ENCODE results near the gene RNU5D-1.
"Not testable (repeated sequence)": the region's sequence is repeated elsewhere in the genome, so short reads cannot be mapped to it uniquely, and the experiment has no call there.

The RNU5D-1 gene

DNA sequence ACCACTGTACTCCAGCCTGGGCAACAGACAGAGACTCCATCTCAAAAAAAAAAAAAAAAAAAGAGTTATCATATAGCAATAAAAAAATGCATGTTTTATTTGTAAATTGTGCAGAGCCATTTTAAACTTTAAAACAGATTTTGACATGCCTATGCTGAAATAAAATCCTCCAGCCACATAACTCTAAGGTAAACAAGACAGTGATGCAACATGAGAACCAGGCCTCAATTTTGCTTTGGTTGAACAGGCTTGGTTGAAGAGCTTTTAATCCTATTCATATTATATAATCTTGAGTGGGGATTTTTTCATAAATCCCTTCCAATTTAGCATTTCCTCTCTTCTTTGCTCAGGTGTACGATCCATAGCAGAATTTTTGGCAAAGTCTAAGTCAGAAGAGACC is 30.4 kb downstream of the RNU5D-1 start:
- no peak overlapping the region for H3K4me3 ChIP-seq (ENCODE audit: control insufficient read depth, low read depth, low read length)
- DNase-seq (ENCODE audit: low read depth) = no peak
- TF ChIP-seq, protein P1, sequence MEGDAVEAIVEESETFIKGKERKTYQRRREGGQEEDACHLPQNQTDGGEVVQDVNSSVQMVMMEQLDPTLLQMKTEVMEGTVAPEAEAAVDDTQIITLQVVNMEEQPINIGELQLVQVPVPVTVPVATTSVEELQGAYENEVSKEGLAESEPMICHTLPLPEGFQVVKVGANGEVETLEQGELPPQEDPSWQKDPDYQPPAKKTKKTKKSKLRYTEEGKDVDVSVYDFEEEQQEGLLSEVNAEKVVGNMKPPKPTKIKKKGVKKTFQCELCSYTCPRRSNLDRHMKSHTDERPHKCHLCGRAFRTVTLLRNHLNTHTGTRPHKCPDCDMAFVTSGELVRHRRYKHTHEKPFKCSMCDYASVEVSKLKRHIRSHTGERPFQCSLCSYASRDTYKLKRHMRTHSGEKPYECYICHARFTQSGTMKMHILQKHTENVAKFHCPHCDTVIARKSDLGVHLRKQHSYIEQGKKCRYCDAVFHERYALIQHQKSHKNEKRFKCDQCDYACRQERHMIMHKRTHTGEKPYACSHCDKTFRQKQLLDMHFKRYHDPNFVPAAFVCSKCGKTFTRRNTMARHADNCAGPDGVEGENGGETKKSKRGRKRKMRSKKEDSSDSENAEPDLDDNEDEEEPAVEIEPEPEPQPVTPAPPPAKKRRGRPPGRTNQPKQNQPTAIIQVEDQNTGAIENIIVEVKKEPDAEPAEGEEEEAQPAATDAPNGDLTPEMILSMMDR (IDR thresholded peaks at IDR 0.05; ENCODE audit: control insufficient read depth, insufficient read depth, low read depth, low read length, missing control alignments) = no peak

DNA sequence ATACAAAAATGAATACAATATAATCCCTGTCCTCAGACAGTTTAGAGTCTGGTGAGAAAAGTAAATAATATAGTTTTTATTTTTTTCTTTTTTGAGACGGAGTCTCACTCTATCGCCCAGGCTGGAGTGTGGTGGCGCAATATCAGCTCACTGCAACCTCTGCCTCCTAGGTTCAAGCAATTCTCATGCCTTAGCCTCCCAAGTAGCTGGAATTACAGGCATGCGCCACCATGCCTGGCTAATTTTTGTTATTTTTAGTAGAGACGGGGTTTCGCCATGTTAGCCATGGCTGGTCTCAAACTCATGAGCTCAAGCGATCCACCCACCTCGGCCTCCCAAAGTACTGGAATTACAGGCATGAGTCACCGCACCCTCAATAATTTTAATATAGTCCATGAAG is 31.6 kb downstream of the RNU5D-1 start:
- DNase-seq (ENCODE audit: low read depth) = not testable (repeated sequence)

DNA sequence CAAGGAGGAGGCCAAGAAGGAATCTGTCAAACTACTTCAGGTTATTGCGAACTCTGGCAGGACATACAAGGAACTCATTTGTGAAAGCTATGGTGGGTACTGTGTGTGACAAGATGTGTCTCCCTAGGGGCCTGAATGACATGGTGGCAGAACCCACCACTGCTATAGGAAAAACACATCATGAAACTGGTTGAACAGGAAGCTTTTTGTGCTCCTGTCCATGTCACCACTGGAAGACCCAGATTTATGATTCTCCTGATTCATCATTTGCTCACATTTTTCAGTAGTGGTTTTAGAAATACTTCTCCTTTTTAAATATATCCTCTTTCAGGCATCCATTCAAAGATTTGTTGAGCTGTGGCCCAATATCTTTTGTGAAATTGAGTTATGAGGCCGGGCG is 32.8 kb downstream of the RNU5D-1 start:
- DNase-seq (ENCODE audit: low read depth) = no peak
- no peak overlapping the region for H3K4me3 ChIP-seq (ENCODE audit: control insufficient read depth, low read depth, low read length)

More for the DNA sequence above, 31.6 kb downstream of the RNU5D-1 start:
- H3K4me3 ChIP-seq (ENCODE audit: control insufficient read depth, low read depth, low read length) = not testable (repeated sequence)

DNA sequence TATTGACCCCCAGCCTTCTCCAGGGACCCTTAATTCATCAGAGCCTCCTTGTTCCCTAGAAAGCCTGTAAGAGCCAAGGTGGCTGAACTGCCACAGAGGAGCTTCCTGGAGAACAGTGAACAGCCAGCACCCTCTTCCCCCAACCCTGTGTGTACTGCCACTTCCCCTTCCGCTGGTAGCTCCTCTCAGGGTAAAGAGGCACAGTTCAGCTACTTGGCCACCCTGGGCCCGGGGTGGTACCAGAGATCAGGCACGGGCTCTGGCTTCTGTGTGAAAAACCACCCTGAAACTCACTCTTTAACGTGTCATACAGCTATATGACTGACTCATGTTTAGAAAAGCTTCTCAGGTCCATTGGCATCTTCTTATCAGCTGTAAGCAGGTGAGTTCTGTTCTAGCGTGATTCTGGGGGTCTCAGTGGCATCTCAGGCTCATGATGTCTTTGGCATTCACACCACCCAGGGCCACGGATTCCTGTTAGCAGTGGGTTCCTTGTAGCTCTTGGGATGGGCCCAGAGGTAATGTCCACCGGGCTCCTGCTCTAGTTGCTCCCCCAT is 34.1 kb downstream of the RNU5D-1 start:
- no peak for DNase-seq (ENCODE audit: low read depth)
- TF ChIP-seq, protein P1 (IDR thresholded peaks at IDR 0.05; ENCODE audit: control insufficient read depth, insufficient read depth, low read depth, low read length, missing control alignments) = no peak
- H3K4me3 ChIP-seq (ENCODE audit: control insufficient read depth, low read depth, low read length) = no peak overlapping the region

More for the DNA sequence above, 32.8 kb downstream of the RNU5D-1 start:
- TF ChIP-seq, protein P1 (IDR thresholded peaks at IDR 0.05; ENCODE audit: control insufficient read depth, insufficient read depth, low read depth, low read length, missing control alignments) = no peak

DNA sequence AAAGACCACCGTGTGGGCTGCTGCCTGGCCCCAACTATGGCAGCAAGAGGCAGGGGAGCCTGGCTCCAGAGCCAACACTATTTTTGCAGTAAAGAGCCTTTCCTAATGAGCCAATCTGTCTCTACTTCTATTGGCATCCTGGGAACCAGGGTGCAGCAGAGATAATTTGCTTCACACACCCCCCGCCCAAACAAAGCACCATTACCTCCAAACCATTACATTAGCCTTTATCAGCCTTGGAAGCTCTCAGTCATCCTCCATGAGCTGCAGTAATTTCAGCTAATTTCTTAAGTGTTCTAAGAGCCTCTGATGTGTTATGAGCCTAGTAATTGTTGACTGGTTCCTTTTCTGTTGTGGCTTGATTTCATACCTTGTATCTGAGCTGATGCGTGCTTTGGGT is 34.9 kb downstream of the RNU5D-1 start:
- H3K4me3 ChIP-seq (ENCODE audit: control insufficient read depth, low read depth, low read length) = no peak overlapping the region
- no peak for DNase-seq (ENCODE audit: low read depth)
- TF ChIP-seq, protein P1 (IDR thresholded peaks at IDR 0.05; ENCODE audit: control insufficient read depth, insufficient read depth, low read depth, low read length, missing control alignments) = no peak

DNA sequence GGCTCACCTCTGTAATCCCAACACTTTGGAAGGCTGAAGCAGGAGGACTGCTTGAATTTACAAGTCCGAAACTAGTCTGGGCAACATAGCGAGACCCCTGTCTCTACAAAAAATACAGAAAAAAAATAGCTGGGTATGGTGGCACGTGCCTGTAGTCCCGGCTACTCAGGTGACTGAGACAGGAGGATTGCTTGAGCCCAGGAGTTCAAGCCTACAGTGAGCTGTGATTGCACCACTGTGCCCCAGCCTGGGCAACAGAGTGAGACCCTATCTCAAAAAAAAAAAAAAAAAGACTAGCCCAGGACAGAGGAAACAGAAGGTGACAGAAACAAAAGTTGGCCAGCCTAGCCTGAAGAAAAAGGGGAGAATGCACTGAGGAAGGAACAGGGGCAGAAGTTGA is 35.3 kb downstream of the RNU5D-1 start:
- TF ChIP-seq, protein P1 (IDR thresholded peaks at IDR 0.05; ENCODE audit: control insufficient read depth, insufficient read depth, low read depth, low read length, missing control alignments) = no peak
- no peak overlapping the region for H3K4me3 ChIP-seq (ENCODE audit: control insufficient read depth, low read depth, low read length)
- DNase-seq (ENCODE audit: low read depth) = no peak

DNA sequence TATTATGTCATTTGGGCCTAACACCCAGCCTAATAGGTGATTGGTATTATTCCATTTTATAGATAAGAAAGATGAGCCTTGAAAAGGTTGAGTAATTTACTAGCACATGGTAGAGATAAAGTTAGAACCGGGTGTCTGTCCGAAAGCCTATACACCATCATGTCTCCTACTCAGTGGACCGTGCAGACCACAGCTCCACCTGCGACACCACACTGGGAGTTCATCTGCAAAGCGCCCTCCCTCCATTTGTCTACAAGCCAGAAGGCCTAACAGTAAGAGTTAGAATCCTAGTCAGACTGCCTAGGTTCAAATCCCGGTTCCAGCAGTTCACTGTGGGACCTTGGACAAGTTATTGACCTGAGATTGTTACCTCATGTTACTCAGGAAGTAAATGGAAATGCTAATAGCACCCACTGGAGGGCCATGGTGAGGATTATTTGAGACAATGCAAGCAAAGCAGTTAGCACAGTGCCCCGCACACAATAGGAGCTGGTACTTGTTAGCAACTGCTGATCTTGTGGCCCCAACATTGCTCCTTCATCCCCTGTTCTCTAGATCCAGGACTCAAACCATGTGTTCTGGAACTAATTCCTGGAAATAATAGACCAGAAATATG is 36.0 kb downstream of the RNU5D-1 start:
- no peak for DNase-seq (ENCODE audit: low read depth)
- H3K4me3 ChIP-seq (ENCODE audit: control insufficient read depth, low read depth, low read length) = no peak overlapping the region
- TF ChIP-seq, protein P1 (IDR thresholded peaks at IDR 0.05; ENCODE audit: control insufficient read depth, insufficient read depth, low read depth, low read length, missing control alignments) = no peak
